SJCRH30 (cell line): Measurements from ENCODE around the gene SYT13. TPM values are rescaled to one million over a fixed set of nuclear protein-coding genes. Genes with fewer than 3 reads are reported as not detected.

Source experiments
- total RNA-seq: library from RNA; depleted of rRNA; stranded (reverse); fragments of >200 nt; shearing (Covaris generic); gene quantifications from 2 replicates; pipeline ENCODE4 v1.2.3, GENCODE V29; 2014; rRNA removed

Gene SYT13
- total RNA-seq, 1 experiment from 2014 or later, result not detected

Other genes starting within 250 kb of the SYT13 start
- 13.1 and 14.7 TPM in 2 replicates for gene PRDM11, start 139.7 kb downstream of the SYT13 start, total RNA-seq